COLO829 (cell line): ENCODE data around the gene ST7.

ENCODE experiments used
- DNase-seq: peaks from one replicate; pipeline ENCODE4 v3.0.0; 2012; ENCODE audit warnings: low spot score

The ST7 gene

DNA sequence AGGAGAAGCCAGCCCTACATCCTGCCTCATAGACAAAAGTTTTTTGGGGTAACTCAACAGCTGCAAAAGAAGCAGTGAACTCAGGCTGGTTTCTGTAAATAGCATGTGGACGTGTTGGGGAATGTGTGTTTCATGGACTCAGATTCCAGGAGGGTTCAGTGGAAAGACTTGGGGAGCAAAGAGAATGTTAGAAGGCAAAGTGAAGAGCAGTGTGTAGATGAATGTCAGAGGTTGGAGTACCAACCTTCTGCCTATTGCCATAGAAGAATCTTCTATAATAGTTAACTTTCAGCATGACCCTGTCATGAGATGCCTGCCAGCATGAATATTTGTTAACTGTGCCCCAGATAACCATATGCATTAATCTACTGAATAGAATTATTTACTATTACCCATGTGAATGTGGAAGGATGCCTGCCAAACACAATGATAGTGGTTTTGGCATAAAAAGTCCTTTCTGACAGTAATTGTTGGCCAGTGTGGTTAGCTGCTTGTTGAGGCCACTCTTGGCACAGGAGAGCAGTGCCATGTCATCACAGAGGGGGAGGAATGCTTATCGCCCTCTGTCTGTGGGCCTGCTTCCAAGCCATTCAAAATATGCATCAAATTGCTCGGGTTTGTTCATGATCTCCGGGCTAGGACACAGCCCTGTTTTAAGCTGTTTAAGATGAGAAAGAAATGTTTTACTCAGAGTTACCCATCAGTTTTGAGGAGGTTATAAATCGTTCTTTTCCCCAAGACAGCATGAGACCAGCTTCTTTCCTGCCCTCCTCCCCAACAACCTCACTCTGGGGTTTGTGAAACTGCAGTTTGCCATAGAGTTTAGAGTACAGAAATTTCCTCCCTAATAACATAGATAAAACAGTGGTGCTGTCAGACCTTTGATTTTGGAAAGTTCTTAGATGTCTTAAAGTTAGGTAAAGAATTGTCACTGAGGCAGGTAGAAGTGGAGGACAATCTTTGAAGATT, 204.2 kb downstream of the ST7 start:
- DNase-seq = peak; percentile 74

DNA sequence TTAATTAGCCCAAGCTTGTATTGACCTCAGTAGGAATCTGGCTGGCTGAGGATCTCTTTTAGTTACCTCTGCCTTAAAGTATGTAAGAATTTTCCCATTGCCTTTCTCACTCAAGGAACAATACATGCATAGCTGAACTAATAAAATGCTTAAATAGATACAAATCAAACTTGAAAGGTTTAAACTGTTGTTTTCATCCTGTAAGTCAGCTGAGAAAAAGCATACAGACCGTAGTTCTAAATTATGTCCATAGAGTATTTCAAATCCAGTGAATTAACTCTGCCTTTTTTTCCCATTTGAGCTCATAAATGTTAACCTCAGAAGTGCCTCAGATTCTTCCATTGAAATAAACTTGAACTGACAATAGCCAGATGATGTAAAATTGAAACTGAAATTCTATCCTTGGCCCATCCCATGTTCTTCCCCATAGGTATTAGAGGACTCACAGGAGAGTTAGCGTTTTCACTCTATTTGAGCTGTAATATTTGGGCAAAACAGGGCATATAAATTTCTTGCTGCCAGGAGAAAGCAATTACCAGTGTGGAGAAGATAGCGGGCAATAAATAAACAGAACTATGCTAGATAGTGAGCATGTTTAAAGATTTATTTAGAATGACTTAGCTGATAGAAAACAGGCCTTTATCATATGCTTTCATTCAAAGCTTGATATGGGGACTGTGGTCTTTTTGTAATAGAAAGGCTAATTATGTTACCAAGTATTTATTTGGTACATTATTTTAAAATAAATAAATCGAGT, 205.8 kb downstream of the ST7 start:
- no peak for DNase-seq

DNA sequence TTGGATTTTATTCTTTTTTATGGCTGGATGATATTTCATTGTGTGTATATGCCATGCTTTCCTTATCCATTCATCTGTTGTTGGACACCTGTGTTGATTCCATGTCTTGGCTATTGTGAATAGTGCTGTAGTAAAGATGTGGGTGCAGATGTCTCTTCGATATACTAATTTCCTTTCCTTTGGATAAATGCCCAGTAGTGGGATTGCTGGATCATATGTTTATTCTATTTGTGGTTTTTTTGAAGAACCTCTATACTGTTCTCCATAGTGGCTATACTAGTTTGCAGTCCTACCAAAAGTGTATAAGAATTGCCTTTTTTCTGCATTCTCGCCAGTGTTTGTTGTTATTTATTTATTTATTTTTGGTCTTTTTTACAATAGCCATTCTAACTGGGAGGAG, 209.8 kb downstream of the ST7 start:
- DNase-seq = no peak

DNA sequence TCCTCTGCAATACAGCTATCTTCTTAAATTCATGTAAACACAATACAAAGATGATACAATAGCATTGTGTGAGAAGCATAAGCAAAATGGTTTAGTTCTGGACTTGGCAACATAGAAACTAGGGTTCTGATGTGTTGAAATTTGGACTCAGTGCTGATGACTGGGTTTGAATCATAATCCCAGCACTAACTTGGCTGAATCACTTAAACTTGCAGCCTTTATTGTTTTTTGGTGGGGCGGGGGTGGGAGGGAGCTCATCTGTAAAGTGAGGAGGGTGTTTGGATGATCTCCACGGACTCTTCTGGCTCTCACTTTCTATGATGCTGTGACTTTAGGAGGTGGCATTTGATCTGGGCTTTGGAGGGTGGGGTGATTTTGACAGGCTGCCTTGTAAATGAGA, 211.3 kb downstream of the ST7 start:
- no peak for DNase-seq

DNA sequence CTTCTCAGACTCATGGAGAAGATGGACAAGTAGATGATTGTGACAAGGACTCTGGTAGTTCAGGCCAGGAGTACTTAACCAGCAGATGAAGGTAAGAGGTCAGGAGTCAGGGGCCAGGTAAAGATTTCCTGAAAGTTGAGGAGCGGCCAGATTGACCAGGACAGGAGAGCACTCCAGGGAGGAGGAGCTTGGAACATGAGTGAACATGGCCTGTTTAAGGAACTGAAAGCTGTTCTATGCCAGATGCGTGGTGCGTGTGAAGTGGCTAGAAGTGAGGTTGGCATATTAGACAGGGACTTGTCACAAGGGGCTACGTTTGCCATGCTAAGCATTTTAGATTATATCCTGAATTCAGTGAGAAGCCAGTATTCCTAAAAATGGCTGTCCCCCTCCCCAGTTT, 212.4 kb downstream of the ST7 start:
- DNase-seq = no peak

DNA sequence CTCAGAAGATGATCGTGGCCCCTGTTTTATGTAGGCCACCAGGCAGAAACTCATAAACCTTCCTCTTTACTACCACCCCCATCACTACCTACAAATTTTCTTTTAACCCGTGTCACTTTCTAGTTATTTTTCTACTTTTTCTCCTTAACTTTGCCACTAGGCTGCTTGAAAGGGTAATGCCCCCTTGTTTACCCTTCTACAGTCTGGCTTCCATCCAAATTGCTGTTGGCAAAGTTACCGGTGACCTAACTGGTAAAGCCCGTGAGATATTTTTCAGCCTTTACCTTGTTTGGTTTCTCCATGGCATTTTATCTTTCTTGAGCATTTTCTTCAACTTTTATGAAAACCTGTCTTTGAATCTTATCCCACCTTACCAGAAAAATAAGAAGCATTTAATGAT, 216.6 kb downstream of the ST7 start:
- DNase-seq = no peak

DNA sequence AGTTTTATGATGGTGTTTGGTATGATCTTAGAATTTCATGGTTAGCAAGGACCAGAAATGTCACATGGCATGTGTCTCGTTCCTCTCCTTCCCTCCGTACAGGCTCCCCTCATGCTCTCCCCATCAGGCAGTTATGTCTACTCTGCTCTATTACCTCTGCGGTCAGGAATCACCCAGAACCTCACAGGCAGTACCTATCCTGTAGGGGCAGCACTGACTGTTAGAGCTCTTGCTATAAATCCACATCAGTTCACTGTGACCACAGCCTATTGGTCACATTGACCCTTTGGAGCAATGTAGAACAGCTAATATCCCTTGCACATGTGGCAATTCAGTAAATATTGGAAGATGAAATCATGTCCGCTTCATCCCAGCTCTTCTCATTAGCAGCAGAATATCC, 217.8 kb downstream of the ST7 start:
- no peak for DNase-seq

DNA sequence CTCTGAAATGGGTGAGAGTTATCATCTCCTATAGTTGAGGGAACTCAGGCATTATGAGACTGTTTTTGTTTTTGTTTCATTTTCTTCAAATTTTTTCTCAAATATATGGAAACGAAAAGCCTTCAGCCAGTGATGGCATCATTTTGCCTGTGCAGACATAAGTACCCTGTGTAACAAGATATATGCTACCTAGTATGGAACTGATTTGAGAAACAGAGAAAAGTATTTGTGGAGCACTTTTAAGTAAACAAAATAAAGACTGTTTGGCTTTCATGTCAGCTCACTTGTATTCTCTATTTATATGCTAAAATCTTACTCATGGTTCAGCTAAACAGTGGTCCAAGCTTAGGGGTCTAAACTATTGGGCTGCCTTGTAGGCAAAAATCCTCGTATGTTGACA, 219.0 kb downstream of the ST7 start:
- no peak for DNase-seq

DNA sequence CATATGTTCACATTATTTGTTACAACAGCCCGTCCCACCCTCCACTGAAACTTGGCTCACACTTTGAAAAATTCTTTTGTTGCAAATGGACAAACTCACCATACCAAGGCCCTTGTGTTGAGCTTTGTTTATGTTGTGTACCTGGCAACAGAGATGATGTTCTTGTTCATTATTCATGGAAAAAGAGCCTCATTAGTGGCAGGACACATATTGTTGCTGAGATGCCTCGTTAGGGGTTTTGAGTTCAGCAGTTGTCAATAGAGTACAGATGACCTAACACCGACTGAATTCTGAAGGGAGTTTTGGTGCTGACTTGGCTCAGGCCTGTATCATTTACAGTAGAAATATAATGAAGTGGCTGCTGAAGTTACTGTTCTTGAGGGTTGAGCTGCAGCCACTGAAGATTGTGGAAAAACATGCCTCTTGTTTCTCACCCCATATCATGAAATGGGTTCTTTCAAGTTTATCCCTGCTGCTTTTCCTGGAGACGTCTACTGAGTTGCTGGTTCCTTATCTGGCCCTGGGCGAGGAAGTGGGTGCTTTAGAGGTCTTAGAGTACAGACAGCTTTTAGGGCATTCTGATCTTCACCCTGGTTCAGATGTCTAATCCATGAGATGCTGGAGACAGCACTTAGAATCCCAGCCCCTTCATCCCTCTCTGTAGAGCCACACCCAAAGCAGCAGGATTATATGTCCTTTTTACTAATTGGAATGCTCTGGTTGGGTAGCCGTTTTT, 219.9 kb downstream of the ST7 start:
- DNase-seq = no peak

DNA sequence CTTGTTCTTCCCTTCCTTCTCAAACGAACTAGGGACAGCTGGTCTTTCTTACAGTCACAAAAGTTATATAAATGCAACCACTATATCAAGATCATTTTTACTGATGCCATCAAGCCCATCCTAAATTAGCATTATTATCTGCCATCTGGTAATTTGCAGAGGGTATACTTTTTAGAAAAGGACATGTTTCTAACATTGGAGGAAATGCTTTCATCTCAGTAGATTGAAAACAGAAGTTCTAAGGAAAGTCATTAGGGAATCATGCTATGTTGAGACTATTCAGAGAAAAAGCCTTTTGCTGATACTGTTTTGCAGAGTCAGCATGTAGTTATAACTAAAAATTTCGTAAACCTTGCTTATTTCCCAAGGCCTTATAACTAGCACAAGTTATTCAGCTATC, 222.9 kb downstream of the ST7 start:
- DNase-seq = no peak

DNA sequence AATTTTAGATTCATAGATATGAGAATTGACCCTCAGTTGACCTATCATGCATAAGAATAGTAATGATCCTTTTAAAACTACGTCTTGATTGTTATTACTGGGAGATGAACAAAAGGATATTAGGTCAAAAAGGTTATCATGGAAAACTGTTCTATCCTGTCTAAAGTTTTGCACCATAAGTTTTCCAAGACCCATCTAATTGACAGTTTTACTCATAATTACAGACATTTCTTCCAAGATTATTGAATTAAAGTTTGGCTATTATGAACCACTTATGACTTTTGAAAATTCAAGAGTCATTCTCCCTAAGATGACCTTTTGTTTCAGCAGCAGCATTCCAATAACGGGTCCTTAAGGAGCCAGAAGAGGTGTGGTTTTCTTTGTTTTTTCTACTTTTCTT, 225.3 kb downstream of the ST7 start:
- DNase-seq = no peak

DNA sequence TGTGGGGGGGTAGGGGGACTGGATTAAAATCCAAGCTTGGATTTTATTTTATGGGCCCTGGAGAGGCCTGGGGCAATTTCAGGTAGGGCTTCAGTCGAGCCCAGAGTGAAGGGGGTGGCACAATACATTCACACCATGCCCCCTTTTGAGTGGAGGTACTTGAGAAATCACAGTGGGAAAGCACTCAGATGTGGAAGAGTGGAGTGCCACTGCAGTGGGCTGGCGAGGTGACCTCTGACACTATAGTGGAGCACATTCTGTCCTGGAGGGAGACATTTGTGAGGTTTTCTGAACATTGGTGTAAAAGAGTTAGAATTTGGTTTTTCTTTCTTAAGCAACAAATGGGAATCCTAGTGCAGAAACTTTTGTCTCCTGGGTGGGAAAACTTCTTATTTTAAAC, 226.4 kb downstream of the ST7 start:
- DNase-seq = no peak

DNA sequence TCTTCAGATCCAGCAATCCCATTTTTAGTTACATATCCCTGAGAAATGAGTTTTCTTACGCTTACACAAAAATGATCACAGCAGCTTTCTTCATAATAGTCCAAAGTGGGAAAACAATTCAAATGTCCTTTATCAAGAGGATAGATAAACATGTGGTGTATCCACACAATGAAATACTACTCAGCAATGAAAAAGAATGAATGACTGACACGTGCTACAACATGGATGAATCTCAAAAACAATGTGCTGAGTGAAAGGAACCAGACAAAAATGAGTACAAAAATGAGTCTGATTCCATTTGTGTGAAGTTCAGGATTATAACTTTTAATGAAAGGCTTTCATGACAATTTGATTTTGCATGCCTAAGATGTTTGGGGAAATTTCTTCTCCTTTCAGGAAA, 230.4 kb downstream of the ST7 start:
- no peak for DNase-seq

DNA sequence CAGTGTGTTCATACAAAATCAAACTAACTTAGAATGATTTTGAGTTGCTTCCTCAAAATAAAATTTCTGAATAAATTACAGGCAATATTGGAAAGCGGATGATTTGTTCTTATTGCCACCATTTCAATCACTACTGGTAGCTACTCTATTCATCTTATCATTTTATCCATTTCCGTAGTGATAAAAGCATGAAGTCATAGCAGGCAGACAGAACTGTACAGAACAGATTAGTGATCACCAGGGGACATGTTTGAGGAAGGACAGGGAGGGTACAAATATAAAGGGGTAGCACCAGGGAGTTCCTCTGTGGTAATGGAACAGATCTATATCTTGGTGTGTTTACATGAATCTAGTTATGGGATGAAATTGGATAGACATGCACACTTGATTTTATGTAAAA, 231.1 kb downstream of the ST7 start:
- DNase-seq = no peak

DNA sequence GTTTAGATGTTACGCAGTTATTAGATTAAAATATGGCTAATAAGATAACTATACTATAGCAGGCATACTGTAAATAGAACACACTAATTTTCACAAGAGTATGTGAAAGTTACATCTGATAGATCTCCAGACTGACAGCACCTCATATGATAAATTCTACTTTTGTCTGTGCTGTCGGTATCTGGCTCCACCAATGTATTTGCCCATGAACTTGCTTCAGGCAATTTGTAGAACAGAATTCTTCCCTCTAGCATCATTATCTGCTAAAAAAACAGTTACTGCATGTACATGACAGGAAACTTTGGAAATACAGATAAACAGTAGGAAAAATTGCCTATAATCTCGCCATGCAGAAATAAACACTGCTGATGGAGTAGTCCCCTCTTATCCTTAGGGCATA, 231.8 kb downstream of the ST7 start:
- DNase-seq = no peak

DNA sequence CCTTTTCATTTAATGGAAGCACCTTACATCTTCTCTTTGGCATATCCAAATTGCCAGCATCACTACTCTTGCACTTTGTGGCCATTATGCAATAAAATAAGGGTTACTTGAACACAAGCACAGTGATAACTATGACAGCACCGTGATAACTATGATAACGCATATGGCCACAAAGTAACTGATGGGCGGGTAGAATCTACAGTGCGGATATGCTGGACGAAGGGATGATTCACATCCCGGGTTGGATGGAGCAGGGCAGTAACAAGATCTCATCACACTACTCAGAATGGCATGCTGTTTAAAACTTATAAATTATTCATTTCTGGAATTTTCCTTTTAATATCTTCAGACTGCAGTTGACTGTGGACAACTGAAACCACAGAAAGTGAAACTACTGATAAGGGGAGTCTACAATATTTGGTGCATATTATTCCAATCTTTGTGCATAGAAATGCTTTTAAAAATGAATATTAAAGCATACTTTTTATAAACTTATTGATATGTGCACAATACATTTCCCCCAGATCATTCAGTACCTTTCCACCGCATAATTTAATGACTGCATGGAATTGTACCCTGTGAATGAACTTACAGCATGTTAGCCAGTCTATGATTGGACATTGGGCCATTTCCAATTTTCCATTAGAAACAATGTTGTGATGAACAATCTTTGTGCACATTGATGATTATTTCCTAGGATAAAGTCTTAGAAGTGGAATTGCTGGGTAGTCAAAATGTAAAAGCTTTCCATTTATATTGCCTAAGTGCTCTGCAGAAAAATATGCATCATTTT, 233.1 kb downstream of the ST7 start:
- DNase-seq = peak; percentile 9

DNA sequence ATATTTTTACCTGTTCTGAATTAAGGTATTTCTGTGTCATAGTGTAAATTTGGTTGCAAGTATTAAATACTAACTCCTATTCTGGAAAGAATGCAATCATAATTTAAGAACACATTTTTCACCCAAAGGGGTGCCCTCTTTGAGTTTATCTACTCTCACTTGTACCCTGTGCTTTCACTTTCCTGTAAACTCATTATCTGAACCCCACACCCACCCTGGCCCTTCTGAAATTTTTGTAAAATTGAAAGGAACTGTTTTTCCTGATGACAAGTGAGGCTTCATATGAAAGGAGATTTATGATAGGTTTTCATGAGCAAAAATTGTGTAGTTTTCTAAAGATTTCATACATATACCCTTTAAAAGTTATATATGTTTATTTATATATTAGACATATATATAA, 235.1 kb downstream of the ST7 start:
- no peak for DNase-seq

DNA sequence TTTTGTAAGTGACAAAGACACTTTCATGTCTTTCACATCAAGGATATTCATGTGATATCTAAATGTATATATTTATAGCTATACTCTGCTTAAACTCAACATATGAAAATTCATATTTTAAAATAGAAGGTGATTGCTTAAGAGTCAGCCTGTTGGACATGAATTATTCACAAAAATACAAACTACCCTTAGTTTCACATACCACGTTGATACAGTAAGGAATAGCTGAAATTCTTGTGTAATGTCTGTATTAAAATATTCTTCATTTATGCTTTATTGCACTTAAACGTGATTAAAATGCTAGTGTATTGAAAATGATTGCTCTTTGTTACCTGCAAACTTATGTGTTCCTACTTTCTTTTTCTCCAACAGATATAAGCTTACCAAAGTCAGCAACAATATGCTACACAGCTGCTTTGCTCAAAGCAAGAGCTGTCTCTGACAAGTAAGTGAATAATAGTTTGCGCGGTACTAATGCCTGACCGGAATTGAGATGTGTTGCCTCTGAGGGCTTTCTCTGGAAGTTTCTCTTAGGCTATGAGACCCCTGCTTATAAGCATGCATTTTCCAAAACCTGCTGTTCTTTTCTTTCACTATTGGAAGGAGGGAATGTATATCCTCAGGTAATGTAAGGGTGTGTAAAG, 235.8 kb downstream of the ST7 start:
- no peak for DNase-seq

DNA sequence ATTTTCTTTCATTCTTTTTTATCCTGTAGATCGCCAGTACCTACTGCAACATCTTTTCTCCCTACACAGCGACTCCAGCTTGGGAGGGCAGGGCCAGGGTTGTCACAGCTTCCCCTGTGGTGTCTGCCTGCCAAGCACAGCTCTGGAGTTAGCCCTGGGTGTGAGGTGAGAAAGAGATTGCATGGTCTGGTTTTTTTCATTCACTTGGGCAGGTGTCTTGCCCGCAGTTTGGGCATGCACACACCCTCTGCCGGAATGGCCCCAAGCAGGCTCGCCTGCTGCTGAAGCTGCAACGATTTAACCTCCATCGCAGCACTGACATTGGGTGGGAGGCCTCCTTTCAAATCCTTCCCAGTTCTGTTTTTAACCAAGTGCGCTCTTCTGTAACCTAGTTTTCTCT, 236.8 kb downstream of the ST7 start:
- DNase-seq = no peak

DNA sequence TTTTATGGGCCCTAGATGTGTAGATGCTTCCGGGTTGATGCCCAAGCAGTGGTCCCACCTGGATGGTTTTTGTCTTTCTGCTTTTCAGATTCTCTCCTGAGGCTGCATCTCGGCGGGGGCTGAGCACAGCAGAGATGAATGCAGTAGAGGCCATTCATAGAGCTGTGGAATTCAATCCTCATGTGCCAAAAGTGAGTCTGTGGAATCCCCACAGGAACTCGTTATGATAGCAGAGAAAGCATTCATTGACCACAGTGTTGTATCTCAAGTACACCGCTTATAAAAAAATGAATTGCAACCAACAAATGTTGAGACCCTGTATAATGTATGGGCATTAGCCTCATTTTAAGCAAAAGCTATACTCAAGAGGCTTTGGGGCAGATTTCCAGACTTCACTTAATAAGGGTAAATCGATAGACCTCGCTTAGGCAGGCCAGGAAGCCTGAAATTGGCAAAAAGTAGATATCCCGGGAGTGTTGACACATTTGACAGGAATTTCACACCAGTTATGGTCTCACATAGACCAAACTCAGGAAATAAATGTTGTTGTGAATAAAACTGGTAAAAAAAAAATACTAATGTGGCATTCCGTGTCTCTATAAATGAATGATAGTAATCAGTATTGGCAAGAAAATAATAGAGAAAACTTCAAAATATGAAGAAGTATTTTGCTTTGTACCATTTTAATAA, 237.6 kb downstream of the ST7 start:
- DNase-seq = no peak

DNA sequence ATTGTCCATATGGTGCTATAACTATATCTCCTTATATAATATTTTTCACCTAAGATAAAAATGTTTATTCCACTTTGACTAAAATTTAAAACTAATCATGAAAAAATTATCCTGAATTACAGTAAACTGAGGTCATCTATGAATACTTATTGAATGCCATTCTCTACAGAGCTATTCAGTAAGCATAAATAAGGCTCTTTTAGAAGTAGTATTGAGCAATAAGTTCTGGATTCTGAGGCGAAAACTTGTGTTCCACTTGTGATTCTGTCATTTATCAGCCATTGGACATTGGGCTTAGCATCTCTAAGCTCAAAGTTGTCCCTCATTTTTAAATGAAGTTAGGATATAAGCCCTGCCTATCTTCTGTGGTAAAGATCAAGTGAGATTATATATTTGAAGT, 238.8 kb downstream of the ST7 start:
- DNase-seq = no peak
